GM19238 (cell line): ENCODE results near the gene MRPS34.

ENCODE experiments used
- DNase-seq: peaks from one replicate; pipeline ENCODE4 v3.0.0; 2011; ENCODE audit warnings: low spot score; ENCODE audit not compliant: insufficient read length

MRPS34 gene

GRCh38 chr16:1731603-1732002 lies 41.3 kb downstream of the MRPS34 start:
- DNase-seq = no peak

DNA sequence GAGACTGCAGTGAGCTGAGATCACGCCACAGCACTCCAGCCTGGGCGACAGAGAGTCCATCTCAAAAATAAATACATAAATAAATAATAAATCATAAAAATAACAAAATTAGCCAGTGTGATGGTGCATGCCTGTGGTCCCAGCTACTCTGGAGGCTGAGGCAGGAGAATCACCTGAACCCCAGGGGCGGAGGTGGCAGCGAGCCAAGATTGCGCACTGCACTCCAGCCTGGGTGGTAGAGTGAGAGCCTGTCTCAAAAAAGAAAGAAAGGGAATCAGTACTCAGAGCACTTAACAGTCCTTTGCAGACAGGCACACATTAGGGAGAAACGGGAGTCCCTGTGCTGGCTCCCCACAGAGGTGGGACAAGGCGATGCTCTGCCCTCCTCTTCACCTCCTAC lies 41.9 kb downstream of the MRPS34 start:
- no peak for DNase-seq

- no peak for DNase-seq
Measured at GRCh38 chr16:1729445-1729844, 43.5 kb downstream of the MRPS34 start.

- DNase-seq = no peak
Measured at GRCh38 chr16:1729026-1729425, 43.9 kb downstream of the MRPS34 start.

DNA sequence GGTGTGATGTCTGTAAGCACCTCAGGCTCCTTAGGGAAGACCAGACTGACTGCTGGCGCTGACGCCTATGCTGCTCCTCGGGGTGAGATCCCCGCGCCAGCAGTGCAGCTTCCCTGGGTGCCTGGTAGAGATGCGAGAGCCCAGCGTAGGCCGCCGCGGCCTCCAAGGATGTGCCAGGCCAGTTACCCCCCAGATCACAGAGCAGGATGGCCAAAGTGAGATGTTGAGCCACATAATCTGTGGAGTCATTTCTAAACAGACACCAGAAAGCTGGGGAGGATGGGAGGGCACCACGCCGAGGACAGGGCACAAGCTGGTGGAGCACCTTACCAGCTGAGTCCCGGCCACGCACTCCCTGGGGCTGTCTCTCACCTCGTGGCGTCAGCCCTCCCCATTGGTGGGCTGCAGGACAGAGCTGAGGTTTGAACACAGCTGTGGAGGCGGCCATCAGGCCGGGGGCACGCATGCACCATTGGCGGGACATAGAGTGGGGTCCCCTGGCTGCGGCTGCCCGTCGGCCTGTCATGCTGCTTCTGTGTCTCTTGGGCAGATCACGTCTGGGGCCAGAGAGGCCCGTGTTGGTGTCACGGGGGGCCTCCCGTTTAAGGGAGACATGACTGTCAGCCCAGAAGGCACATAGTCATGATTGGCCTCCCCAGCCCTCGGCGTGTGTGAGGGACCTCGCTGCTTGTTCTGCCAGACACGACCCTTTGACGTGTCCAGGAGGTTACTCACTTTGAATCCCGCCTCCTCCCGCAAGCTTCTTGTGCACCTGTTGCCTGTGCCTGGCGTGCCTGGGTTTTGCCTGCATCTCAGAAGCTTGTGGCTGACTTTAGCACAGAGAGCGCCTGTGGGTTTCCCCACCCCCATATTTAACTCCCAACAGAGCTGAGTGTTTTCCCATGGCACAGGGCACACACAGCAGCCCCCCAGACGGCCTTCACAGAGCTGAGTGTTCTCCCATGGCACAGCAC lies 45.0 kb downstream of the MRPS34 start:
- no peak for DNase-seq

DNA sequence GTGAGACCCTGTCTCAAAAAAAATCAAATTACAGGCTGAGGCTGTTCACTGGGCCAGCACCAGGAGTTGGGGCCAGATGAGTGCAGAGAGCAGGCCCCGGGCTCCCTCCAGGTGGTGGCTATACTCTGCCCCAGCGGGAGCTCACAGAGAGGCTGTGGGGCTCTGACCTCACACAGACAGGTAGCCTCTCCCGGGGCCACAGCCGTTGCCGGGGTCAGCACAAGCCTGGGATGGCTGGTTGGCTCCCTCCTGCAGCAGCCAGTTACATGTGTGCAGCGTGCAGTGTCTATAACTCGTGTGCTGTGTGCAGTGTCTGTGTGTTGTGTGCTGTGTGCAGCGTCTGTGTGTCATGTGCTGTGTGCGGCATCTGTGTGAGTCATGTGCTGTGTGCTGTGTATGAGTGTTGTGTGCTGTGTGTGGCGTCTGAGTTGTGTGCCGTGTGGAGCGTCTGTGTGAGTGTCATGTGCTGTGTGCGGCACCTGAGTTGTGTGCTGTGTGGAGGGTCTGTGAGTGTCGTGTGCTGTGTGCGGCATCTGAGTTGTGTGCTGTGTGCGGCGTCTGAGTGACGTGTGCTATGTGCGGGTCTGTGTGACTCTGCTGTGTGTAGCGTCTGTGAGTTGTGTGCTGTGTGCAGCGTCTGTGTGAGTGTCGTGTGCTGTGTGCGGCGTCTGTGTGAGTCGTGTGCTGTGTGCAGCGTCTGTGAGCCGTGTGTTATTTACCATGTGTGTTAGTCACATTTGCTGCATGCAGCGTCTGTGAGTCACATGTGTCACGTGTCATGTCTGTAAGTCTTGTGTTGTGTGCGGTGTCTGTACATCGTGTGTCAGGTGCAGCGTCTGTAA lies 46.1 kb downstream of the MRPS34 start:
- DNase-seq = no peak

- DNase-seq = no peak
Measured at GRCh38 chr16:1724491-1724890, 48.4 kb downstream of the MRPS34 start.

DNA sequence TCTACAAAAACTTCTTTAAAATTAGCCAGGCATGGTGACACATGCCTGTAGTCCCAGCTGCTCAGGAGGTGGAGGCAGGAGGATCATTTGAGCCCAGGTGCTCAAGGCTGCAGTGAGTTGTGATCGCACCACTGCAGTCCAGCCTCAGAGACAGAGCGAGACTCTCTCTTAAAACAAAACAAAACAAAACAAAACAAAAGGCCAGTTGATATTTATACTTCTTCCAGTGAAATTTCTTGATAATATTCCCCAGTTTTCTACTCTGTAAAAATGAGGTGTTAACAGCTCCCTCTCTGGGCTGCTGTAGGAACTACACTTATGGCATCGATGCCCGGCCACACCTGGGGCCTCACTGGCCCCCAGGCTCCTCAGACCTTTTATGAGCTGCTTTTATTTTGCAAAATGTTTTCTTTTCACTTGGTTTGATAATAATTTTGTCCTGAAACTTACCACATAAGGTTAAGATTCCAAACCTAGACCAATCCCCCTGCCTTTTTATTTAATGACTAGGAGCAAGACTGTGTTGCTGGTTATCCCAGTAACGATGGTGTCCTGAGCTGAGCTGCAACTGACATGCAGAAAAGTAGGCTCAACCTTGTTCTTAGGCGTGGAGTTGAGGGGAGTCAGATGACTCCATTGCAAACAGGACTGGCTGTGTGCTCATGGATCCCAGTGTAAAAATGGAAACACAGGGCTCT lies 49.3 kb downstream of the MRPS34 start:
- DNase-seq = no peak
